H9 (cell line): ENCODE data around the gene ARHGAP29. TPM values are rescaled to one million over a fixed set of nuclear protein-coding genes. Genes with fewer than 3 reads are reported as not detected.

ENCODE experiments used
- DNase-seq: peaks from one replicate; pipeline ENCODE4 v3.0.0-alpha.2; 2017
- H2AFZ ChIP-seq: one replicate; pipeline ENCODE4 v1.6.1; 2013; ENCODE audit warnings: mild to moderate bottlenecking, low read length, control low read depth, moderate library complexity
- H2AK5ac ChIP-seq: 2 replicates; pipeline ENCODE4 v1.6.1; 2013; ENCODE audit warnings: low read length, control low read depth, mixed read lengths; ENCODE audit not compliant: insufficient read length
- H2BK120ac ChIP-seq: one replicate; pipeline ENCODE4 v1.6.1; 2013; ENCODE audit warnings: low read depth, mild to moderate bottlenecking, low read length, control low read depth, inconsistent platforms; ENCODE audit not compliant: poor library complexity, severe bottlenecking
- H2BK12ac ChIP-seq: 2 replicates; pipeline ENCODE4 v1.6.1; 2013; ENCODE audit warnings: low read length, control low read depth, mixed read lengths, low read depth; ENCODE audit not compliant: insufficient read length
- H2BK15ac ChIP-seq: 2 replicates; pipeline ENCODE4 v1.6.1; 2013; ENCODE audit warnings: low read depth, low read length, control low read depth
- H2BK20ac ChIP-seq: one replicate; pipeline ENCODE4 v1.6.1; 2013; ENCODE audit warnings: low read depth, mild to moderate bottlenecking, low read length, control low read depth, inconsistent platforms; ENCODE audit not compliant: poor library complexity, severe bottlenecking
- H2BK5ac ChIP-seq: 2 replicates; pipeline ENCODE4 v1.6.1; 2013; ENCODE audit warnings: low read length, control low read depth, mixed read lengths; ENCODE audit not compliant: insufficient read length
- H3K14ac ChIP-seq: 2 replicates; pipeline ENCODE4 v1.6.1; 2013; ENCODE audit warnings: low read length, control low read depth; ENCODE audit not compliant: insufficient read depth
- H3K18ac ChIP-seq: 2 replicates; pipeline ENCODE4 v1.6.1; 2013; ENCODE audit warnings: low read depth, mild to moderate bottlenecking, mixed read lengths, low read length, control low read depth; ENCODE audit not compliant: insufficient read length
- H3K23ac ChIP-seq: 2 replicates; pipeline ENCODE4 v1.6.1; 2013; ENCODE audit warnings: low read length, control low read depth, mixed read lengths, low read depth; ENCODE audit not compliant: insufficient read length
- H3K23me2 ChIP-seq: 2 replicates; pipeline ENCODE4 v1.6.1; 2013; ENCODE audit warnings: low read depth, mild to moderate bottlenecking, mixed read lengths, low read length, control low read depth; ENCODE audit not compliant: insufficient read length, poor library complexity, severe bottlenecking
- H3K27ac ChIP-seq: 2 replicates; pipeline ENCODE4 v1.5.1; 2013; ENCODE audit warnings: low read length, control low read depth, mixed read lengths, low read depth; ENCODE audit not compliant: insufficient read length
- H3K27me3 ChIP-seq: 2 replicates; pipeline ENCODE4 v1.6.1; 2013; ENCODE audit warnings: low read length, control low read depth, inconsistent platforms; ENCODE audit not compliant: insufficient read depth
- H3K4ac ChIP-seq: 2 replicates; pipeline ENCODE4 v1.6.1; 2013; ENCODE audit warnings: low read depth, mild to moderate bottlenecking, control low read depth, inconsistent platforms, low read length, moderate library complexity
- H3K4me1 ChIP-seq: 2 replicates; pipeline ENCODE4 v1.6.1; 2013; ENCODE audit warnings: low read length, control low read depth, inconsistent platforms; ENCODE audit not compliant: insufficient read depth
- H3K4me2 ChIP-seq: 2 replicates; pipeline ENCODE4 v1.6.1; 2013; ENCODE audit warnings: low read length, control low read depth, mixed read lengths; ENCODE audit not compliant: insufficient read length, insufficient read depth
- H3K56ac ChIP-seq: 2 replicates; pipeline ENCODE4 v1.6.1; 2013; ENCODE audit warnings: low read depth, mild to moderate bottlenecking, mixed read lengths, low read length, control low read depth; ENCODE audit not compliant: insufficient read length
- H3K79me1 ChIP-seq: 2 replicates; pipeline ENCODE4 v1.6.1; 2013; ENCODE audit warnings: low read depth, mild to moderate bottlenecking, moderate library complexity, low read length, control low read depth, inconsistent platforms; ENCODE audit not compliant: insufficient read depth, poor library complexity, severe bottlenecking
- H3K79me2 ChIP-seq: 2 replicates; pipeline ENCODE4 v1.6.1; 2013; ENCODE audit warnings: low read length, control low read depth, inconsistent platforms; ENCODE audit not compliant: insufficient read depth
- H3K9ac ChIP-seq: 2 replicates; pipeline ENCODE4 v1.6.1; 2013; ENCODE audit warnings: low read length, control low read depth, mixed read lengths; ENCODE audit not compliant: insufficient read length; ENCODE audit errors: extremely low read depth
- H3K9me3 ChIP-seq: one replicate; pipeline ENCODE4 v1.6.1; 2013; ENCODE audit warnings: low read depth, low read length, inconsistent platforms; ENCODE audit not compliant: control insufficient read depth
- H3T11ph ChIP-seq: one replicate; pipeline ENCODE4 v1.6.1; 2013; ENCODE audit warnings: mild to moderate bottlenecking, low read length, control low read depth, inconsistent platforms
- H4K20me1 ChIP-seq: one replicate; pipeline ENCODE4 v1.6.1; 2013; ENCODE audit not compliant: control insufficient read depth, insufficient read length, insufficient read depth
- H4K5ac ChIP-seq: 2 replicates; pipeline ENCODE4 v1.6.1; 2013; ENCODE audit warnings: low read depth, mild to moderate bottlenecking, mixed read lengths, low read length, control low read depth; ENCODE audit not compliant: insufficient read length
- H4K8ac ChIP-seq: replicated peaks from 2 replicates; pipeline ENCODE4 v1.6.1; 2013; ENCODE audit warnings: low read length, control low read depth, mixed read lengths, low read depth; ENCODE audit not compliant: insufficient read length
- H4K91ac ChIP-seq: 2 replicates; pipeline ENCODE4 v1.6.1; 2013; ENCODE audit warnings: low read depth, mild to moderate bottlenecking, moderate library complexity, mixed read lengths, low read length, control low read depth; ENCODE audit not compliant: insufficient read length
- H3K27ac Mint-ChIP-seq, 3 experiments: 2 replicates in 2 of 3; 3 replicates in 1 of 3; pipeline ENCODE4 v1.8.0; 2020 to 2021; ENCODE audit warnings: mixed read lengths in 3 of 3, mild to moderate bottlenecking in 1 of 3, moderate library complexity in 1 of 3
- H3K27me3 Mint-ChIP-seq: 2 replicates; pipeline ENCODE4 v1.8.0; 2021; ENCODE audit warnings: low read depth, mild to moderate bottlenecking, moderate library complexity, mixed read lengths
- H3K36me3 Mint-ChIP-seq, 3 experiments: 2 replicates in 2 of 3; 3 replicates in 1 of 3; pipeline ENCODE4 v1.8.0; 2020 to 2021; ENCODE audit warnings: low read depth in 3 of 3, mixed read lengths in 3 of 3; ENCODE audit not compliant: insufficient read depth in 1 of 3
- H3K4me1 Mint-ChIP-seq, 2 experiments: 2 replicates each; pipeline ENCODE4 v1.8.0; 2020; ENCODE audit warnings: mixed read lengths in 2 of 2
- H3K4me3 Mint-ChIP-seq, 2 experiments: 2 replicates in 1 of 2; 3 replicates in 1 of 2; pipeline ENCODE4 v1.8.0; 2020 to 2021; ENCODE audit warnings: mild to moderate bottlenecking in 2 of 2, mixed read lengths in 2 of 2, moderate library complexity in 1 of 2
- H3K9me3 Mint-ChIP-seq, 2 experiments: 2 replicates in 1 of 2; 3 replicates in 1 of 2; pipeline ENCODE4 v1.8.0; 2020; ENCODE audit warnings: mild to moderate bottlenecking in 2 of 2, mixed read lengths in 2 of 2, moderate library complexity in 1 of 2
- CTCF ChIP-seq: fragments of 200-600 bp; sonication (generic); conservative IDR thresholded peaks from 3 replicates; pipeline ENCODE4 v1.8.0; 2021; ENCODE audit warnings: antibody characterized with exemption, mild to moderate bottlenecking
- total RNA-seq: library from RNA; stranded (reverse); gene quantifications from 2 replicates; pipeline ENCODE4 v1.2.1, GENCODE V29; 2021

Gene ARHGAP29
- total RNA-seq, 1 experiment from 2014 or later = 1.3 TPM

- H3K79me1 ChIP-seq = no peaks in the 10 kb centered on the region
- H3K4me2 ChIP-seq = no peak overlapping the region
- no peaks in the 10 kb centered on the region for H3K23me2 ChIP-seq
- Mint-ChIP-seq H3K4me3 (no peak overlapping the region), H3K27ac (no peak overlapping the region), H3K9me3 (peaks cover 4 to 5% of the 10 kb centered on the region in 2 experiments; a peak in 2 of 5 replicates), H3K36me3 (no peaks in the 10 kb centered on the region), H3K4me1 (peaks cover 6 to 14% of the 10 kb centered on the region in 2 experiments), H3K27me3 (peaks cover under 1% of the 10 kb centered on the region; the same call in 1 of the 2 replicates)
- no peak for TF ChIP-seq CTCF
- H4K5ac ChIP-seq = no peak overlapping the region
- no peaks in the 10 kb centered on the region for H3K9me3 ChIP-seq
- H4K20me1 ChIP-seq = no peaks in the 10 kb centered on the region
- H2BK12ac ChIP-seq = no peak overlapping the region
- H4K91ac ChIP-seq = no peak overlapping the region
- no peak for DNase-seq
- no peak overlapping the region for H3K18ac ChIP-seq
- H2BK15ac ChIP-seq = no peak overlapping the region
- no peaks in the 10 kb centered on the region for H3K79me2 ChIP-seq
- no peak overlapping the region for H3K4ac ChIP-seq
- no peak overlapping the region for H3K27ac ChIP-seq
- H3T11ph ChIP-seq = no peak overlapping the region
- no peak overlapping the region for H2BK20ac ChIP-seq
- no peak overlapping the region for H3K9ac ChIP-seq
- H3K23ac ChIP-seq = no peak overlapping the region
- no peak overlapping the region for H2AK5ac ChIP-seq
- H2AFZ ChIP-seq = no peak overlapping the region
- H3K27me3 ChIP-seq = no peaks in the 10 kb centered on the region
- H2BK5ac ChIP-seq = no peak overlapping the region
- H4K8ac ChIP-seq = no peak overlapping the region
- no peaks in the 10 kb centered on the region for H3K4me1 ChIP-seq
- H2BK120ac ChIP-seq = no peak overlapping the region
- no peak overlapping the region for H3K14ac ChIP-seq
- H3K56ac ChIP-seq = no peak overlapping the region
Observed at GRCh38 chr1:94143809-94144176, 93.6 kb downstream of the ARHGAP29 start.
